ENCODE results near the gene NHEJ1.

Gene NHEJ1

DNA sequence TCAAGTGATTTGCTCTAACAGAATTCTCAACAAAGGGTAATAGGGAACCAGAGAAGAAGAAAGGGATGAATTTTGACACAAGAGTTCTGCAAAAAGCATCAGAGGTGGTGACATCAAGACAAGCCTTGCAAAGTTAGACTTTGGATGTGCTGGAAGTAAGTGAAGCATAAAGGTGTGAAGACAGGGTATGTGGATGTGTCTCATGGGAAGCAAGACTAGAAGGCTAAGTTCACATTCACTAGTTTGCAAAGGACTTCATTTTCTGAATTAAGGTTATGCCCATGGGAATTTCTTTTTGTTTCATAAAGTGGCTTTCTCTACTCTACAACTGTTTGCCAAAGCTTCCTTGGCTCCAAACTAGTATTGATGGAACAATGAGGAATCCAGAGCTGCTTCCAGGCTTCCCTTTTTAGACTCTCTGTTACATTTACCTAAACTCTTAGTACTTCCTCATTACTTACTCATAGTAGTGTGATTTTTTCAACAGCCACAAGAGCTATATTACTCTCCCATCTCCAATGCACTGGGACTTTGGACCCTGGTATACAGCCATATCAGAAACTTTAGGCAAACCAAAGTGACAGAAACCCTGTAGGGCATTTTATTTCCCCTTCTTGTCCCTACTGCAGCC is 78.8 kb downstream of the NHEJ1 start:
- no peak for DNase-seq

DNA sequence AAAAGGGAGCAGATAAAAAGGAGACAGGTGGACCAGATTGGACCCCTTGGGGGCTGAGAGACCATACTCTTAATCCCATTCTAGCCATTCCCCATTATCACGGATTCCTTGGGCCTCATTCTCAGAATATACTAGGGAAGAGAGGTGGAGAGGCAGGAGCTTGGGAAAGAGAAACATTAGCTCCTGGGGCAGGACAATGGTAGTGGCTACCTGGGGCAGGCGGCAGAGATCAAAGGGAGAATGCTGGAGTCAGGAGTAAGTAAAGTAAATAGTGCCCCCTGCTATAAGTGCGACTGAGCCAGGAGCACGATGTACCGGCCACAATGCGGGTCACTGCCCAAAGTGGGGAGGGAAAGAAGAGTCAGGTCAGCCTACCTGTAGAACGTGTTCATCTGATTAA is 79.5 kb downstream of the NHEJ1 start:
- no peak for DNase-seq

DNA sequence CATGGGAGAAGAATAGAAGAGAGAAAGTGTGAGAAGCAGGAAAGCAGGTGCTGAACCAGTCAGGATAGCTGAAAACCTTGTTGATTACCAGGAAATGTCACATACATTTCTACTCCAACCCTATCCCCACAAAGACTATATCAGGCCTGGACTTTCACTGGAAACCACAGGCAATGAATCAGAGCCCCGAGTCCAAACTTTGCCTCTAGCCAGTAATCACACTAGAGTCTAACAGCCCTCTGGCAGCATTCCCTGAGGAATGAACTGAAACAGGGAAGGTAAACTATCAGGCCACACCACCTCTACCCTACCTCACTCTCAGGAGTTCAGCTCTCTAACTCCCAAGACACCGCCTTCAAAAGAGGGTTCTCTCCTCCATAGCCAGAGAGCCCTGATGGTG is 81.2 kb downstream of the NHEJ1 start:
- no peak for DNase-seq

DNA sequence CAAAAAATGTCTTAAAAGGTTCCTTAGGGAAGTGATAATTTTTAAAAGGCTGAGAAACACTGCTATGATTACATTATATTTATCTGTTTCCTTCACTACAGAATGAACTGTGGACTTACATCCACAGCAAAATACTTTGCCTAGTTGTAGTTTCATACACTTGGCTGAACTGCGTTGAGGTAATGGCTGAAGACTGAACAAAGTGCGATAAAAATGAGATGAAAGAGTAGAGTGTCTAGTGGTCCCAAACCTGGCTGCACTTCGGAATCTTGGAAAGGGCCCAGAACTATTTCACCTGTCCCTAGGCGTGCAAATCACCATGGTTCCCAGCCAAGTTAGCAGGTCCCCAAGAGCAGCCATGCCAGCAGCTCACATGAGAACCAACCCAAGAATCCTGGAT is 81.7 kb downstream of the NHEJ1 start:
- no peak for DNase-seq

DNA sequence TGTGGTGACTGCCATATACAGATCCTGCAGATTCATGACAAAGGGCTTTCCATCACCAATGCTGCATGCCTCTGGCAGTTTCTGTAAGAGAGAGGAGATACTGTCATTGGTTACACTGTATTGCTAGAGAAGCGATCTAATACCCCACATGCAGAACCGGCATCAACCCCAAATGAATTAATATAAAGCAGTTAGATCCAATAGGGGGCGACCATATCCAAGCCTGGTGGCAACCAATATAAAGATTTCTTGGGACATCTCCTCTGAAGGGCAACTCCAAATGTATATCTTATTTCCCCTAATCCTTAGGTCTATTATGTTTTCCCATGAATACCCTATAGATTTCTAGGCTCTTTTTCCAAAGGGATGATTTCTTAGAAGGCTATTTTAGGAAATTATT is 82.5 kb downstream of the NHEJ1 start:
- DNase-seq, result no peak

DNA sequence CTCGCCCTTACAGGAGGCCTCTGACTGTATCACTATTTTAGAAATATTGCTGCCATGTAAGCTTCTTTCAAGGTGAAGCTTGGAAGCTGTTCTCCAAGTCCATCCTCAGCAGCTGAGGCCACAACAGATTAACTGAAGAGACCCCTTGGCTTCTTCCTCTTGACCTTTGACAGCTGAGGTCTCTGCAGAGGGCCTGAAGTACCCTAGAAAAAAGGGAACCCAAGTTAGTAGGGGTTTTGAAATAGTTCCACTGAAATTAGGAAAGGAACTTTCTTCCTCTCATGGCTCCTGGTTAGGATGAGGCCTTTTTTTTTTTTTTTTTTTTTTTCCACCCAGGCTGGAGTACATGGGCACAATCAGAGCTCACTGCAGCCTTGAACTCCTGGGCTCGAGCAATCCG is 84.4 kb downstream of the NHEJ1 start:
- DNase-seq, result no peak

DNA sequence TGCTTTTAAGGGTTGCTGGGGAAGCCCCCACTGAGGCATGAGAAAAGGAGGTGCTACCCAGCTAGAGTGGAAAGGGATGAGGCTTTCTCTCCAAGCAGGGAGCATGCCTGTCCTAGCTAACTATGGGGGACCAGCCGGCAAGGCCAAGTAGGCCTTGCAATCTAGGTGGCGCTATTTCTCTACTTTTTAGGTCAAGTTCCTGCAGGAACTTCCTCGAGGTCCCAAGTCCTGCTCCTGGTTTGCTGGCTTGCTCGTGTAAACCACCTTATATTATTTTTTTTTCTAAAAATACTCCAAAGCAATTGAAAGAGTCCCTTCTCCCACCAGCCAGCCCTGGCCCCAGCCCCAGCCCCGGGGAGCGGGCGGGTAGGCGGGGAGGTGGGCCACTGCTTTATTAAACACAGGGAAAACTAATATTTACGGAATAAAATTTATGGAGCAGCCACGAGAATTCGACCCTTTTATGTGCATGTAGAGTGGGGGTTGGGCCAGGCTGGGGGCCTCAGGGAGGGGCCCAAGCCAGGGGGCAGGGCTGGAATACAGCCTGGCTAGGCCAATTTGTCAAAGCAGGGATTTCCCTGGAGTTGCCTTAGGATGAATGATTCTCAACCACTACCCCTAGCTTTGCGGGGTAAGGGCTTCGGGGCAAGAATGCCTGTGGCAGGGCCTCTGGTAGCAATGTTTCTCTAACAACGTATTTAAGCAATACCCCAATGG is 87.0 kb downstream of the NHEJ1 start:
- DNase-seq, result no peak

DNA sequence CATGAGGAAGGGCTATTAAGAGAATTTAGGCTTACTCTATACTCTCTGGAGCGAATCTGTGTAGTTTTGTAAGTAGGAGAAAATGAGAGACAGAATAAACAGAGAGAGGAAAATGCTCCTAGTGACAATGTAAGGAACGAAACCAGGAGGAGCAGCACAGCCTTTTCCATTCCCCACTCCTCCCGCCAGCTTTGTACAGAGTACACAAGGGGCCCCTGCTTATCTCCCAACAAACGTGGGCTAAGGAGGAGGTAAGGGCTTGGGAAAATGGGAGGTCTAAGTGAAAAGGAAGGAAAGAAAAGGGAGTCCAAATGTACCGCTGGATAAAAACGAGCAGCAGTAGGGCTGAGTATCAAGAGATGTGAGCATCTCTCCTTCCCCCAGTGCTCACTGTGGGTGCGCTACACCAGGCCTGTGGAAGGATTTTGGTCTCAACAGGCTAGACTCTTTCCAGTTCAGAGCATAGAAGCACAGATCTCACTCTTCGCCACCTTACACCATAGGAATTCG is 87.8 kb downstream of the NHEJ1 start:
- DNase-seq, result no peak

DNA sequence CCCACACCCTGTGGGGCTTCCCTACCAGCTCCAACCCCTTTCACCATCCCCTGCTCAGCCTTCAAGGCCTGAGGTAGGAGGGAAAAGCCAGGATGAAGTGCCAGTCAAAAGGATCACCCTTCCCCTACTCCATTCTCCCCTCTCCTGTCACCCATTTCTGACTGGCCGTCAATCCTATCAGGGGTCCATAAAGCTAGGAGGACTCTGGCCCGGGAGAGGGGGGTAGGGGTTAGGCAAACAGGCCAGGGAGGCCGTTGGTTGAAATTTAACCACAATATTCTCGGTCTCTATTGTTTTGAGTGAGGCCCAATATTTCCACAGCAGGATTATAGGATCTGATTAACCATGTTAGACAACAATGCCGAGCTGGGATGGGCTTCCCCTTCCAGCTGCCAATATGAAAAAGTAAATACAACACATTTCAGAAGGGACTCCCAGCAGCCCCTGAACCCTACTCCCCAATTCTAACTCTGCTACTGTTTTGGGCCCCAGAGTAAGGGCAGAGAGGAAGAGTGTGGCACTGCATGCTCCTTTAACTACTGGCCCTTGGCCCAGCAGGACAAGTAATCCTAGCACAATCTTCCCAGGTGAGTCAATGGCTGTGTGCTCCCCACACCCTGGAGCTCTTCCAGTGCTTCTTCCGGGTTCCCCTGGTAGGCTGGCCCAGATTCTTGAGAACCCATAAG is 89.3 kb downstream of the NHEJ1 start:
- no peak for DNase-seq

DNA sequence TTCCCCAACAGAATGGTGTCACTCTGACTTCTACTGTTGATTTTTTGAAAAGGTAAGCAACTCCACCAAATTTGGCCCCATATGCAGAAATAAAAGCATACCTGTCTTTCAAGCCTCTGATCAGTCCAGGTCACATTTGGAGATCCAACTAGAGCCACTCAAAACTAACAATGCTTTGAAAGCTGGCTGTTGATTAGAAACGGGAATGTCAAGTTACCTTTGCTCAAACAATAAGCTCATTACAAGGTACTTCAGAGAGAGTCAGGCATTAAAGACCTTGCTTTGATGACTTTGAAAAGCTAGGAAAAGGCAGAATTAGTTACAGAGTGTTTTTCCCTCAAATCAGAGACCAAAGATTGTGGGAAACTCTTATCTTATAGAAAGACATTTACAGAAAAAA is 95.1 kb downstream of the NHEJ1 start:
- DNase-seq, result no peak

DNA sequence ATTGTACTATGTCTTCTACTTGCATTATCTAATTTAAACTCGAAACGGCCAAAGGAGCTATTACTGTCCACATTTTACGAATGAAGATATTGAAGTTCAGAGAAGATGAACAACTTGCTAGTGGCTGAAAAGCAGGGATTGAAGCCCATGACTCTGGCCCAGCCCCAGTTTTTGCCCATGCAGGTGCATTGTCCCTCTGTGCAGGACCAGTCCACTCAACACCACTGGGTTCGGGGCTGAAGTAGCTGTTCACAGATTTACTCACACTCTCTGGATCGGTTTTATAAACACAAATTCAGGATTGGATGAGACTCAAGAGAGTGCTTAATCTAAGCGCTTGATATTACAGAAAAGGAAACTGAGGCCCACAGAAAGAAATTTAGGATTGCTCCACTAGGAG is 98.5 kb downstream of the NHEJ1 start:
- no peak for DNase-seq

DNA sequence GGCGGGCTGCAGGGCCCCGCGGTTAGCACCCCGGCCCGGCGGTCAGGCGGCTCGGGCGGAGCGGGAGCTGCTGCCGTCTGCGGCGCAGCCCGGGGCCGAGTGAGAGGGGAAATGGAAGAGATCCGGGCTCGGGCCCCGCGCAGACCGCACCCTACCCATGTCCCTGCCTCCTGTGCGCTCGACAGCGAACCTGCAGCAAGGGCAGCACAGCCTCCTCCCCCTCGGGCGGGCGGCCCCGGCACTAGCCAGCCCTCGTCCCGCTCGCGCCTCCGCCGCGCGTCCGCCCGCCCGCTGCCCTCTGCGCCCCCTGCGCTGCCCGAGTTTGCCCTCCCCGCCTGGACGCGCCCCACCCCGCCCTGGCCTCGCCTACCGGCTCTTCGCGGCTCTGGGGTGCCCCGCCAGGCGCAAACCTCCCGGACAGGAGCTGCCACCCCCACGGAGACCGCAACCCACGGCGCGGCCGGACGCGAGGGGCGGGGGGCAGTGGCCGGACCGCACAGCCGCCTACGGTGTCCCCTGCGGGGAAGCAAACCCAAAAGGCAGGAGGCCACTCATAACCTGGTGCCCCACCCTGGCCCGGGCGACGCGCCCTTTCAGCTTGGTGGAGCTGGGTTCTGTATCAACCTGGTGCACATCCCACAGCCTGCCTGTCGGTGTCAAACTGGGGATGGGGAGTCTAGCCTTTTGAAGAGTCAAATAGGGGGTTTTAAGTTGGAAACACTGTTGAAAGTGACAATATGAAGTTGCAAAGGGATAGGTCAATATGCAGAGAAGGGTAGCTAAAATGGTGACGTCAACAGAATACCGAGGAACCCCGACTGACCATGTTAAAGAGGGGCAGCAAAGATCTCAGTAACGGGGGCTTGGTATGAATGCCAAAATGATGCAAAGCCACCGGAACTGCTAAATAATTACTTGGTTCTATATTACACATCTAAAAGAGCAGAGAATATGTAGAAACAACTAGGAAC is 99.5 kb downstream of the NHEJ1 start, which contains the start of gene IHH:
IHH (minus strand) TSS at position 101 of the 971 bp plus-strand sequence. CDS start 454 bp downstream, outside the sequence.
- no peak for DNase-seq

DNA sequence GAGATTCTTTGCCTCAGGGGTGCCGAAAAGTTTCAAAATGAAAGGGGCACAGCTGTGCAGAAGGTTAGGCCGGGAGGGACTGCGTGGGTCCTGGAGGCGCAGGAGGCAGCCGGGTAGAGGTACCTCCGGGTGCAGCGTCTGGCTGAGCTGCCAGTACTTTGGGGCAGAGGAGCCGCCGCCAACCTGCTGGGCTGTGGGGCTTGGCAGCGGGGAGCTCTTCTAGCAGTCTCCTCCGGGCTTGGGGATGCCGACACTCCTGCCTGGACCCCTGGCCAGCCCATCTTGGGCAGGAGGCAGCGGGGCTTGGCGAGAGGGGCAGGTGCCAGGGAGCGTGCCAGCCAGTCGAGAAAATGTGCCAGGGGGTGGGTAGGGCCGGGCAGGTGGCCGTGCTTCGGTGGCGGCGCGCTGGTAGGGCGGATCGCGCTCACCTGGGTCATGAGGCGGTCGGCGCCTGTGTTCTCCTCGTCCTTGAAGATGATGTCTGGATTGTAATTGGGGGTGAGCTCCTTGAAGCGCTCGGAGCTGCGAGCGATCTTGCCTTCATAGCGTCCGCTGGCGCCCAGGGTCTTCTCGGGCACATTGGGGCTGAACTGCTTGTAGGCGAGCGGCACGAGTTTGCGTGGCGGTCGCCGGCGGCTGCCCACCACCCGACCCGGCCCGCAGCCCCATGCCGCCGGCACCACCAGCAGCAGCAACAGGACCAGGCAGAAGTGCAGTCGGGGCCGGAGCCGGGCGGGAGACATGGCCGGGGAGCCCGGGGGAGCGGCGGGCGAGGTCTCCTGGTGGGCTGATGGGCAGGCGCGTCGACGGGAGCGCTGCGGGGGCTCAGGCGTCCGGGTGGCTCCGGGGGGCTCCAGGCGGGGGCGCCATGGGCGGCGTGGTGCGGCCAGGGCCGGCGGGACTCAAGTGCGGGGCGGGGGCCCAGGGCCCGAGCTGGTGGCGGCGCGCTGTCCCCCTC is 100.6 kb downstream of the NHEJ1 start:
- no peak for DNase-seq

DNA sequence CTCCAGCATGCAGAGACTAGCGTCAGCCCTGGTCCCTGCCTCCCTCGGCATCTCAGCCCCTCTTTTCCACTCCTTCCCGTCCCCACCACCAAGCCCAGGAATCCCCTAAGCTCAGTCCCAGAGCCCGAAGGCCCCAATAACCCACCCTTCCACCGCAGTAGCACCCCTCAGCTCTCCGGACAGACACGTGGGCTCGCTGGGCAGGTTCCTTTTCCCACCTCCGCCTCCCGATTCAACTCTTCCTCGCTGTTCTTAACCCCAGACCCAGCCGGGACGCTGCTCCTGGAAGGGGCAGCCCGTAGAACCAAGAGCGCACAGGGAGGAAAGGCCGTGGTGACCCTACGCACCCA is 101.3 kb downstream of the NHEJ1 start:
- DNase-seq, result no peak

DNA sequence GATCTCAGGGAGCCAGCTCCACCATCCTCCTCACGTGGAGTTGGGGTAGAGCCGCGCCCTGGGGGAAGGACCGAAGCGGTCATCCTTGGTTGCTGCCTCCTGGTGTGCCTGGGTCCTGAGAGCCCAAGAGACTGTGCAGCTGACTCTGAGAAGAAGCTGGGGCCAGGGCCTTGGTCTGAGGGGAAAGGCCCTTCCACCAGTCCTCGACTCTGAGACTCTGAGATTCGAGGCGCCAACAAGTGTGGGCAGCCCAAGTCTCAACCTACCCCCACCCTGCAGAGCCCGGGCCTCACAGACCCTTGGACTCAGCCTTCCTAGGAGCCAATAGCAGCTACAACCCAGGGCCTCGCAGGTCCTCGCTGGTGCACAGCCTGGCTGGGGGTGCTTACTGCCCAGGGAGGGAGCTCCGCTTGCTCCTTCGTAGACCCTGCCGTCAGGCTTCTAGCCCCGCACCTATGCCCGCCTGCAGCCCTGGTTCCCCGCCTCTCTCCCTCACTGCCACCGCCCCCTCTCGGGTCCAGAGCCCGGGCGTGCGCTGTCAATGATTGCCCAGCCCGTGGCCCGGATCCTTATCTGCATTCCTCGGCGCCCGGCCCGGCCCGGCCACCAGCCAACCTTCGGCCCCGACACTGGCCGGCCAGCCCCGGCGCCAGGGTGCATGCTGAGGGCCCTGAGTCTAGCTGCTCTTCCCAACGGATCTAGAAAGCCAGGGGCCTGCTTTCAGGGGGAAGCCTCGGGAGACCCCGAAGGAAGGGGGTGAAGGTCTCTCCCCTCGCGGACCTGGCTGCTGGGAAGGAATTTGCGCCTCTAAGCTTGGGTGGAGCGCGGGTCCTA is 101.9 kb downstream of the NHEJ1 start:
- DNase-seq, result no peak

DNA sequence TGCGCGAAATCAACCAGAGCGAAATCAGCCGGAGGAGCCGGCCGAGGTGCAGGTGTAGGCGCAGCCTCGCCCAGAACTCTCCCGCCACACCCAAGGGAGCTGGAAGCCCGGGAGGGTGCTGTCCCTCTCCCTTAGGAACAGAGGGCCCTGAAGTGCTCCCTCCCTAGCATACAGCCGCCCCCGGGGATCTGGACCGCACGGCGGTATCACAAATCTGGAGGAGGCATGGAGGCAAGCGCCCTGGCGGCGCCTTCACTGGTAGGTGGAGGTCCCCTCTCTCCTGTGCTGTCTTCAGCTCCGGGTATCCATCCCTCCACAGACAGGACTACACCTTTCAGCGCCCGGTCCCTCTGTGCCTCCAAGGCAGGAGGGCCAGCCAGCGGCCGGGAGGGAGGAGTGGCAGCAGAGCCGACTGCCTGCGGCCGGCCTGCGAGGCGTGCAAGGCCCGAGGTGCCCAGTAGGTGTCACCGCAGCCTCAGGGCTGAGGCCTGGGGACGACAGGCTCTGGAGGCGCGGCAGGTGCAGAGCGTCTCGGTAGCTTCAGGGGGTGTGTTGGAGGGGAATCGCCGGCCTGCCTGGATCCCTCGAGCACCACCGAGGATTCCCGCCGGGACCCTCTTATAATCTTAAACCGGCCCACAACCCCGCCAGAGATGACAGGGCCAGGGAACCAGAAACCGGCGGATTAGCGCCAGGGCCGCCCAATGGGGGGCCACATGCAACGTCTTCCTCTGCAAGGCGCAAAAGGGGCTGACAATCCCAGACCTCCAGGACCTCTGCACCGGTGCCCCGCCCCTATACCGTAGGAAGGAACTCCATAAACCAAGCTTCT is 102.7 kb downstream of the NHEJ1 start:
- DNase-seq, result peak; percentile 37 to 69 (median 64)

DNA sequence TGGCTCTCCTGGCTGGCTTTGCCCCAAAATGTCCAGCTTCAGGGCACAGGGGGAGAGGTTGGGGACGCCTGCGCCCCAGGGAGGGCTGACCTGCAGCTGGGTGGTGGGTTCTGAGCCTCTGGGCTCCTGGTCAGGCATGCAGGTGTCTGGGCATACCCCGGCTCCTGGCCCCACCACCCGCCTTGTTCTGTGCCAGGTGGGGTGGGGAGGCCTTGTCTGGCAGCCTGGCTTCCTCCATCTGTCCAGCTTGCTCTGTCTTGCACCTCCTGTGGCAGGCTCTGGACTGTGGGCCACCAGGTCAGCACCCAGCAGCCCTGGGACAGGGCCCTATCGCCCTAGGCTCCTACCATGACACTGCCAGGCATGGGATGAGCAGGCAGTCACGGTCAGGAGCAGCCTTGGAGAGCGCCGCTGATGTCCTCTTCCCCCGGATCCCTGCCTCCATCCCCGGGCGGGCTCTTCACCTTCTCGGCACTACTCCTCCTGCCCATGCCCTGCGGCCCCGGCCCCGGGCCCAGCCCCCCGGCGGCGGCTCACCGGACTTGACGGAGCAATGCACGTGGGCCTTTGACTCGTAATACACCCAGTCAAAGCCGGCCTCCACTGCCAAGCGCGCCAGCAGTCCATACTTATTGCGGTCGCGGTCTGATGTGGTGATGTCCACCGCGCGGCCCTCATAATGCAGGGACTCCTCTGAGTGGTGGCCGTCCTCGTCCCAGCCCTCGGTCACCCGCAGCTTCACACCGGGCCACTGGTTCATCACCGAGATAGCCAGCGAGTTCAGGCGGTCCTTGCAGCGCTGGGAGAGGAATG is 103.5 kb downstream of the NHEJ1 start:
- DNase-seq, result no peak

DNA sequence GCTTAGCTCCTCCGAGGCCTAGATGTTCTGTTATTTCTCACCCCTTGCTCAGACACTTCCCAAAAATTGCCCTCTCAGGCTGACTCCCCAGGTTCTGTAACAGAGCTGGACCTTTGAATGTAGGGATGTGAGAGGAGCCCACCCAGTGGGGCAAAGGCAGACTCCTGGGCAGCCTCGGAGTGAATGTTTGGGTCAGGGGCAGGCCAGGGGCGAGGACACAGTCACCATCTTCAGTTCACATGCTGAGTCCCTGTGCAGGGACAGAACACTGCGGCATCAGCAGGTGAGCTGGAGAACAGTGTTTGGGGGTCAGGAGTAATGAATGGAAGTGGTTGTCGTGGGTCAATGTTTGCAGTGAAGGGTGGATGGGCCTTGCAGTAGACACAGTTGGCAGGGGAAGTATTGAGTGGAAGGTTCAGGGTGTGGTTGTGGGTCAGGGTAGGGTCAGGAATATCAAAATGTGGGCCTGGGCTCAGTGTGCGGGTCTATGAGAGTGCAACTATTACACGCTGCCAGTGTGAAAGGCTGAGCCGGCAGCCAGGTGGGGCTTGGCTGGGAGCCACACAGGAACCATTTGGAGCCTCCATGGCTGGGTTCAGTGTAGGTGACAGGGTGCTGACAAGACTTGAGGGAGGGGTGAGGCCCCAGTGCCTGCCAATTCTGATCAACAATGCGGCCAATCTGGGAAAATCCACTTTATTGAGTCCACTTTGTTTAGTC is 104.3 kb downstream of the NHEJ1 start:
- DNase-seq, result no peak

Data from stimulated activated naive CD4-positive, alpha-beta T cell (primary cell).